ENCODE results near the gene KCNA1.
A peak's percentile ranks its signal among the peaks of the same experiment; 100 is the strongest.

KCNA1 gene

DNA sequence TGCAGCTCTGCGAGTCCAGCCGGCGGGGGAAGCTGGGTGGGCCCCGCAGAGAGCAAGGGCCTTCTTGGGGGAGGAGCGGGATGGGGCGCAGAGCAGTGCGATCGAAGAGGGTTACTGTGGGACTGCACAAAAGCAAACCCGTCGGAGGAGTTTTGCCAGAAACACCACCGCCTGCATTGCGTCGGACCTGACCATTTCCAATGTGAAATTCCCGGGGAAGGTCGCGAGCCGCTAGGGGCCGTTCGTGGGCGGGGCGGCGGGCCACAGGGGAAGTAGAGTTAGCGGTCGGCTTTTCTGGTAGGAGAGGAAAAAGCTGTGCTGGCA, 333 bp upstream of the KCNA1 start:
- FAIRE-seq (no peak), DNase-seq (ENCODE audit: insufficient read length, low spot score) (peak; percentile 30)
- TF ChIP-seq TAF1 (IDR thresholded peaks at IDR 0.05; ENCODE audit: low read depth, low read length) (no peak), PAX5 (IDR thresholded peaks at IDR 0.05; ENCODE audit: insufficient read depth, low read length, severe bottlenecking) (no peak), POU2F2 (IDR thresholded peaks at IDR 0.05; ENCODE audit: low read depth, low read length) (no peak)

DNA sequence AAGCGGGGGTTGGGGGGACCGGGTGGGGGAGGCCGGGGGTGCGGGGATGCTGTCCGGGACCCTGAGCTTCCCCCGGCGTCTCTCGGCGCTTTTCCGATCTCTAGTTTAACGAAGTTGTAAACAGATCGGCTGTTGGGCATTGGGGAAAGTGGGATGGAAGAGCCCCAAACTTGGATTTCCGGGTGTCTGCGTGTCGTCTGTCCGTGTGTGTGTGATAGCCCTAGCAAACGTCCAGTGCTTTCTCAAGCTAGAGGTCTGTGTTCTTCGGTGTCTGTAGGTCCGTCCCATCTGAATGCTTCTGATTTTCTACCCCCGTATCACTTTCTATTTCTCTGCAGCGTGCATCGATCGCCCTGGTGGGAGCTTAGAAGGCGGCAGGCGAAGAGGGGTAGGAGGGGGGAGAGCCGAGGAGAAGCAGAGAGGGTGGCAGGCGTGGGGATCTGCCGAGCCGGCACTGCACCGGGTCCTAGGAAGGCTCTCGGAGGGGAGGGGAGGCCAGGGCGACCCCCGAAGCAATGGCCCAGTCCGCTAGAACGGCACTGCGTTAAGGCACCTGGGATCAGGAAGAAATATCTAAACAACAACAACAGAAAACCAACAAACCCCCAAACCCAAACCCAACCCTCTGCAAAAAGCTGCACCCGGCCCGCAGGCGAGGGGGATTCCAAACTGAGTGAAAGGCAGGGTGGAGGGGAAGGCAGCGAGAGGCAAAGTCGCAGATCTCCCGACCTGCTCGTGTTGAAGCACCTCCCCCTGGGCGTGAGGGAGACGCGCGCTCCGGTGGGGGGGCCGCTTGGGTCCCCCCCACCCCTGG, 1.0 kb downstream of the KCNA1 start:
- FAIRE-seq: peak; percentile 56
- peak; percentile 53 for DNase-seq (ENCODE audit: insufficient read length, low spot score)

DNA sequence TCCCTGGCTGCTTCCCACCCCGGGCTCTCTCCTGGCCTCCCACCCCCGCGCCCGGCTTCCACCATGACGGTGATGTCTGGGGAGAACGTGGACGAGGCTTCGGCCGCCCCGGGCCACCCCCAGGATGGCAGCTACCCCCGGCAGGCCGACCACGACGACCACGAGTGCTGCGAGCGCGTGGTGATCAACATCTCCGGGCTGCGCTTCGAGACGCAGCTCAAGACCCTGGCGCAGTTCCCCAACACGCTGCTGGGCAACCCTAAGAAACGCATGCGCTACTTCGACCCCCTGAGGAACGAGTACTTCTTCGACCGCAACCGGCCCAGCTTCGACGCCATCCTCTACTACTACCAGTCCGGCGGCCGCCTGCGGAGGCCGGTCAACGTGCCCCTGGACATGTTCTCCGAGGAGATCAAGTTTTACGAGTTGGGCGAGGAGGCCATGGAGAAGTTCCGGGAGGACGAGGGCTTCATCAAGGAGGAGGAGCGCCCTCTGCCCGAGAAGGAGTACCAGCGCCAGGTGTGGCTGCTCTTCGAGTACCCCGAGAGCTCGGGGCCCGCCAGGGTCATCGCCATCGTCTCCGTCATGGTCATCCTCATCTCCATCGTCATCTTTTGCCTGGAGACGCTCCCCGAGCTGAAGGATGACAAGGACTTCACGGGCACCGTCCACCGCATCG, 1.8 kb downstream of the KCNA1 start:
- FAIRE-seq: no peak
- TF ChIP-seq POLR2AphosphoS5 (IDR thresholded peaks at IDR 0.05; ENCODE audit: low read depth, low read length) (no peak), SPI1 (IDR thresholded peaks at IDR 0.05; ENCODE audit: low read depth, low read length) (no peak), POU2F2 (IDR thresholded peaks at IDR 0.05; ENCODE audit: low read depth, low read length) (no peak), TAF1 (IDR thresholded peaks at IDR 0.05; ENCODE audit: low read depth, low read length) (no peak), PAX5 (IDR thresholded peaks at IDR 0.05; ENCODE audit: insufficient read depth, low read length, severe bottlenecking) (no peak)
- DNase-seq (ENCODE audit: insufficient read length, low spot score): no peak

More for the DNA sequence above, 1.0 kb downstream of the KCNA1 start:
- no peak for TF ChIP-seq POLR2AphosphoS5 (IDR thresholded peaks at IDR 0.05; ENCODE audit: low read depth, low read length)
- TF ChIP-seq POLR2A (IDR thresholded peaks at IDR 0.05; ENCODE audit: low read depth, low read length): no peak
- TF ChIP-seq TAF1 (IDR thresholded peaks at IDR 0.05; ENCODE audit: low read depth, low read length): no peak
- TF ChIP-seq SPI1 (IDR thresholded peaks at IDR 0.05; ENCODE audit: low read depth, low read length): no peak
- TF ChIP-seq PAX5 (IDR thresholded peaks at IDR 0.05; ENCODE audit: insufficient read depth, low read length, severe bottlenecking): no peak
- TF ChIP-seq POU2F2 (IDR thresholded peaks at IDR 0.05; ENCODE audit: low read depth, low read length): no peak

DNA sequence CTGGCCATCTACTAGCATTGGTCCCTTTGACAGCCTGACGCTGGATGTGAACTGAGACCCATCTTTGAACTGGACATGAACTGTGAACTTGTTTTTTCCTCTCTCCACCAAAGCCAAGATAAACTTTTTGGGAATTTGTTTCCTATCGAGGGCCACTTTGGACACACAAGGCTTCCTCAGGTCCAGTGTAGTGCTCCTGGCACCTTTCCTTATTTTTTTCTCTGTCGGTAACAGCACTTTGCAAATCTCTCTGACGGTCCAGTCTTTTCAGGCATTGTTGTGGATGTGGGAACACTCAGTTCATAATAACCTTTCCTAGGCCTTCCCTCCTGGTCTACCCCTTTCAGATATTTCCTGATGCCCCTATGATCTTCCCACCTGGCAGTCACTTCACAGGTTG, 5.0 kb downstream of the KCNA1 start:
- no peak for FAIRE-seq
- DNase-seq (ENCODE audit: insufficient read length, low spot score): no peak
- TF ChIP-seq PAX5 (IDR thresholded peaks at IDR 0.05; ENCODE audit: insufficient read depth, low read length, severe bottlenecking): no peak
- TF ChIP-seq SPI1 (IDR thresholded peaks at IDR 0.05; ENCODE audit: low read depth, low read length): no peak
- TF ChIP-seq POLR2AphosphoS5 (IDR thresholded peaks at IDR 0.05; ENCODE audit: low read depth, low read length): no peak
- TF ChIP-seq POLR2A (IDR thresholded peaks at IDR 0.05; ENCODE audit: low read depth, low read length): no peak
- TF ChIP-seq TAF1 (IDR thresholded peaks at IDR 0.05; ENCODE audit: low read depth, low read length): no peak
- TF ChIP-seq POU2F2 (IDR thresholded peaks at IDR 0.05; ENCODE audit: low read depth, low read length): no peak

DNA sequence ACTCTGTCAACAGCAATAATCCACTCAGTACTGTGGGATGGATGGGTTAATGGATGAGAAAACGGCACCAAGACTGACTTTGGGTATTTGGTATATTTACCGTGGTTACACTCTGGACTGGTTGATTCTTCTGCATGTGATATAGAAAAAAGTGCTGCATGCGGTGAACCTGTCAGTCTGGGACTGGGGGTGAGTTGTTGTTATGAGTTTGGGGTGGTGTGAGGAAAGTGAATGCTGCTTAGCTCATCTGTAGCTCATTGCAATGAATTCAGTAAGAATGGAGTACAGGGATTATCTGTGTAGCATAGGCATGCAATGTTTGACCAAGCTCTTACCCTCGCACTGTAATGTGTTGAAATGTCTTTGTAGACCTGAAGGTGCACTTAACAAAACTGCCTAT, 6.0 kb downstream of the KCNA1 start:
- DNase-seq (ENCODE audit: insufficient read length, low spot score): no peak
- TF ChIP-seq POU2F2 (IDR thresholded peaks at IDR 0.05; ENCODE audit: low read depth, low read length) (no peak), PAX5 (IDR thresholded peaks at IDR 0.05; ENCODE audit: insufficient read depth, low read length, severe bottlenecking) (no peak), POLR2AphosphoS5 (IDR thresholded peaks at IDR 0.05; ENCODE audit: low read depth, low read length) (no peak), POLR2A (IDR thresholded peaks at IDR 0.05; ENCODE audit: low read depth, low read length) (no peak), TAF1 (IDR thresholded peaks at IDR 0.05; ENCODE audit: low read depth, low read length) (no peak), SPI1 (IDR thresholded peaks at IDR 0.05; ENCODE audit: low read depth, low read length) (no peak)
- FAIRE-seq: no peak

DNA sequence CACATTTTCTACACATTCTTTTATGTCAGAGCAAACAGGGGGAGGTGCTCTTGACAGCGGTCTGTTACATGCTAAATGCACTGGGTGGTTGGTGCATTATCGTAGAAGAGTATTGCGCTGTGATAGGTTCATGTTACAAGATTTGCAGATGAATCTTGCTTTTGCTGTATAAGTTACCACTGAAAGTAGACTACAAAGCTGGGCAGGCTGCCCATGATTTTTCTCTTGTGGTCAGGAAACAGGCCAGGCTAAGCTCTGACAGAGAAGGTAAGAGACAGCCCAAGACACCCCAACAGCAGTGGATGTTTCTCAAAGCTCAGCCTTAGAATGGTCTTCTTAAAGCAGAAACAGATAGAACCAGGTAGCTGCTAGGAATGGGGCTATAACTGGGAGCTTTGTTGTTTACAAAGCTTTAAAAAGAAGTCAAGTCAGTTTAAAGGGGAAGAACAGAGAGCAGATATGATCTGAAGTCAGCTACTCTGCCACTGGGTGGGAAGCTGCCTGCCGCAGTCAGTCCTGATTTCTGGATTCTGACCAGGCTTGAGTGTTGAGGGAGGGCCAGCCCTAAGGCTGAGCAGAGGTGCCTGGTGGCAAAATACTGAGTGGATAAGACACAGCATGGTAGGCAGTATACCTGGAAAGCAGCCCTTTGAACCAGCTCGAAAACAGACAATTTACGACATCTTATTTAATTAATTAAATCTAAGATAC, 9.4 kb downstream of the KCNA1 start:
- FAIRE-seq: peak; percentile 76
- TF ChIP-seq TAF1 (IDR thresholded peaks at IDR 0.05; ENCODE audit: low read depth, low read length): no peak
- TF ChIP-seq POLR2AphosphoS5 (IDR thresholded peaks at IDR 0.05; ENCODE audit: low read depth, low read length): no peak
- no peak for TF ChIP-seq SPI1 (IDR thresholded peaks at IDR 0.05; ENCODE audit: low read depth, low read length)
- TF ChIP-seq PAX5 (IDR thresholded peaks at IDR 0.05; ENCODE audit: insufficient read depth, low read length, severe bottlenecking): no peak
- TF ChIP-seq POU2F2 (IDR thresholded peaks at IDR 0.05; ENCODE audit: low read depth, low read length): no peak
- TF ChIP-seq POLR2A (IDR thresholded peaks at IDR 0.05; ENCODE audit: low read depth, low read length): no peak
- no peak for DNase-seq (ENCODE audit: insufficient read length, low spot score)

DNA sequence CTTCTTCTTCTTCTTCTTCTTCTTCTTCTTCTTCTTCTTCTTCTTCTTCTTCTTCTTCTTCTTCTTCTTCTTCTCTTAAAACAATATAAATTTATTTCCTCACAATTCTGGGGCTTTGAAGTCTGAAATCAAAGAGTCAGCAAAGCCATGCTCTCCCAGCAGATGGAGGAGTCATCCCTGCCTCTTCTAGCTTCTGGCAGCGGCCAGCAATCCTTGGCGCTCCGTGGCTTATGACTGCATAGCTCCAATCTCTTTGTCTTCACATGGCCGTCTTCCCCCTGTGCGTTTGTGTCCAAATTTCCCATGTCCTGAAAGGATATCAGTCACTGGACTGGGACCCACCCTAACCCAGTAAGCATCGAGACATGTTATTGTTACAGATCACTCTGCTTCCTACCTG, 22.9 kb downstream of the KCNA1 start:
- no peak for FAIRE-seq
- TF ChIP-seq POU2F2 (IDR thresholded peaks at IDR 0.05; ENCODE audit: low read depth, low read length): no peak
- no peak for TF ChIP-seq SPI1 (IDR thresholded peaks at IDR 0.05; ENCODE audit: low read depth, low read length)
- no peak for TF ChIP-seq POLR2AphosphoS5 (IDR thresholded peaks at IDR 0.05; ENCODE audit: low read depth, low read length)
- no peak for TF ChIP-seq TAF1 (IDR thresholded peaks at IDR 0.05; ENCODE audit: low read depth, low read length)
- TF ChIP-seq PAX5 (IDR thresholded peaks at IDR 0.05; ENCODE audit: insufficient read depth, low read length, severe bottlenecking): no peak
- no peak for TF ChIP-seq POLR2A (IDR thresholded peaks at IDR 0.05; ENCODE audit: low read depth, low read length)
- DNase-seq (ENCODE audit: insufficient read length, low spot score): no peak

DNA sequence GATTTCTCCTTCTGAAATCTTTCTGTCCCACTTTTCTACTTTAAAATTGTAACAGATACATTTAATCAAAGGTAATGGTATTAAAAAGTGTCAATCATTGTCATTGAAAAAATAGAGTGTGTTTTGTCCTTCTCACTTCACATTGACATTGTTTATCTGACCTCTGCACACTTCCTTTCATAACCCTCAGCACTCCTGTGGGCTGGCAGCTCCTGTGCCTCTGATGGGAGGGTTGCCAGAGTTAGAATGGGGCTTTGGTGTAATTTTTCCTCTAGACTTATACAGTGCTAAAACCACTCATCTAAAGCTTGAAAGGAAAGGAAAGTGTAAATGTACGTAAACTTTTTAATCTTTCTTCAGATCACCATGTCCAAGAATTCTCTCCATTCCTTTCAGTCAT, 23.7 kb downstream of the KCNA1 start:
- DNase-seq (ENCODE audit: insufficient read length, low spot score): no peak
- no peak for FAIRE-seq
- TF ChIP-seq POLR2A (IDR thresholded peaks at IDR 0.05; ENCODE audit: low read depth, low read length): no peak
- TF ChIP-seq PAX5 (IDR thresholded peaks at IDR 0.05; ENCODE audit: insufficient read depth, low read length, severe bottlenecking): no peak
- no peak for TF ChIP-seq SPI1 (IDR thresholded peaks at IDR 0.05; ENCODE audit: low read depth, low read length)
- TF ChIP-seq POU2F2 (IDR thresholded peaks at IDR 0.05; ENCODE audit: low read depth, low read length): no peak
- TF ChIP-seq TAF1 (IDR thresholded peaks at IDR 0.05; ENCODE audit: low read depth, low read length): no peak
- TF ChIP-seq POLR2AphosphoS5 (IDR thresholded peaks at IDR 0.05; ENCODE audit: low read depth, low read length): no peak

DNA sequence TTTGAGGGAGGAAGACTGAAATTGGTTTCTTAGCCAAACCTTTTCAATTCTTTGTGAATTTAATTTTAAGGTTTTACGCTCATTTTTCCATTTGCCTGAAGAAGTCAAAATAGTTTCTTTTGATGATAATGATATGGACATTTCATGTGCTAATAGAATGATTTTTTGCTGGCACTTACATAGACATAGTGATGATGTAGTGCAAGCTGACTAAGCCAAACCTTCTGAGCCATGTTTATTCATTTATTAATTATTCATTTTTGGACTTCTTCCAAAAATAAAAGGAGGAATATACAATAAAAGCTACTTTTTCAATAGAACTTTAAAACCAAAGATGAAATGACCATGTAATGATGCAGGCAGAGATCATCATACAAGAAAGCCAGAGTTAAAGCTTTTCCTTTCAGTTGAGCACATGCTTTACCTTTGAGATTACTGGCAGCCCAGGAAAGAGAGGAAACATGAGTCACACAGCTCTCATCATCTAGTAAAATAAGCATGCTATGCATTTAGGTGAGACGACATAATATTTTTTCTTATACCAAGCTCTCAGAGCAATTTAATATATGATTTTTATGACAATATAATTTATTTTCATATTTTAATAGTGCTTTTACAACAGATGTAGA, 24.8 kb downstream of the KCNA1 start:
- FAIRE-seq (no peak), DNase-seq (ENCODE audit: insufficient read length, low spot score) (no peak)
- TF ChIP-seq POLR2A (IDR thresholded peaks at IDR 0.05; ENCODE audit: low read depth, low read length) (no peak), PAX5 (IDR thresholded peaks at IDR 0.05; ENCODE audit: insufficient read depth, low read length, severe bottlenecking) (no peak), POLR2AphosphoS5 (IDR thresholded peaks at IDR 0.05; ENCODE audit: low read depth, low read length) (no peak), SPI1 (IDR thresholded peaks at IDR 0.05; ENCODE audit: low read depth, low read length) (no peak), TAF1 (IDR thresholded peaks at IDR 0.05; ENCODE audit: low read depth, low read length) (no peak), POU2F2 (IDR thresholded peaks at IDR 0.05; ENCODE audit: low read depth, low read length) (no peak)
